NCI-H1417 (cell line): ENCODE data around the gene DDX52.
"Not testable (repeated sequence)": the region's sequence is repeated elsewhere in the genome, so short reads cannot be mapped to it uniquely, and the experiment has no call there.

Experiments used
- DNase-seq, 3 experiments: peaks; one replicate each; lab custom pipeline; 2025; lab: John Stamatoyannopoulos, UW

Gene DDX52, protein sequence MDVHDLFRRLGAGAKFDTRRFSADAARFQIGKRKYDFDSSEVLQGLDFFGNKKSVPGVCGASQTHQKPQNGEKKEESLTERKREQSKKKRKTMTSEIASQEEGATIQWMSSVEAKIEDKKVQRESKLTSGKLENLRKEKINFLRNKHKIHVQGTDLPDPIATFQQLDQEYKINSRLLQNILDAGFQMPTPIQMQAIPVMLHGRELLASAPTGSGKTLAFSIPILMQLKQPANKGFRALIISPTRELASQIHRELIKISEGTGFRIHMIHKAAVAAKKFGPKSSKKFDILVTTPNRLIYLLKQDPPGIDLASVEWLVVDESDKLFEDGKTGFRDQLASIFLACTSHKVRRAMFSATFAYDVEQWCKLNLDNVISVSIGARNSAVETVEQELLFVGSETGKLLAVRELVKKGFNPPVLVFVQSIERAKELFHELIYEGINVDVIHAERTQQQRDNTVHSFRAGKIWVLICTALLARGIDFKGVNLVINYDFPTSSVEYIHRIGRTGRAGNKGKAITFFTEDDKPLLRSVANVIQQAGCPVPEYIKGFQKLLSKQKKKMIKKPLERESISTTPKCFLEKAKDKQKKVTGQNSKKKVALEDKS

GRCh38 chr17:37643118-37643766, at the start of gene DDX52:
Gene DDX52 (minus strand): TSS chr17:37643446. CDS start chr17:37643420, 26 bp downstream.
- DNase-seq, result peak; percentile 90 to 97 (median 91)

DNA sequence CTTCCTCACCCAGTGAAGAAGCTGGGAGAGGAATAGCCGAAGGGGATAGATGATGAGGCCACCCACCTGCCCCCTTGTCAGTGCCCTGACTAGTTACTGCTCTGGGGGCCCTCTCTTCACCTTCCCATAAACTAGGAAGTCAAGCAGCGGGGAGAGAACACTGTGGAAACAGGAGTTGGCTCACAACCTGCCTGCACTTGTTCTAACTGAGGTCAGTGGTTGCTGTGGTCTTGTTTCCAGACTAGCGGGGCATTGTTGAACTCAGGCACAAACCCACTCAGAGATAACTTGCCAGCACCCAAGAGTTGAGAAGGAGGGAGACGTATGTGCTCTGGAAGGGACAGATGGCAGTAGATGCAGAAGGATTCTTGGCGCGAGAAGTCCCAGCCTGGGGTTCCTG, 48.6 kb upstream of the DDX52 start:
- DNase-seq, result no peak

GRCh38 chr17:37689317-37689716, 46.1 kb upstream of the DDX52 start:
- no peak for DNase-seq

- no peak for DNase-seq
Observed at GRCh38 chr17:37683454-37683984, 40.3 kb upstream of the DDX52 start.

DNA sequence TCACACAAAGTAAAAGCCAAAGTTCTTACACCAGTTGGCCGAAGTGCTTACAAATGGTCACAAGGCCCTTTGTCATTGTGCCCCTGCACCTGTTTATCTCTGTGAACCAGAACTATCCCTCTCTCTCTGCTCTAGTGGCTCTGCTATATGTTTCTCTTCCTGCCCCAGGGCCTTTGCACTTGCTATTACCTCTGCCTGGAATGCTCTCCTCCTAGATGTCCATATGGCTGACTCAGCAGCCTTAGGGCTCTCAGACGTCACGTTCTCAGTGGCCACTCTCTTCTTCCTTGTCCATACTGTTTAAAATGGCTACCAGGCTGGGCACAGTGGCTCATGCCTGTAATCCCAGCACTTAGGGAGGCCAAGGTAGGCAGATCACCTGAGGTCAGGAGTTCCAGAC, 38.8 kb upstream of the DDX52 start:
- DNase-seq, result no peak

DNA sequence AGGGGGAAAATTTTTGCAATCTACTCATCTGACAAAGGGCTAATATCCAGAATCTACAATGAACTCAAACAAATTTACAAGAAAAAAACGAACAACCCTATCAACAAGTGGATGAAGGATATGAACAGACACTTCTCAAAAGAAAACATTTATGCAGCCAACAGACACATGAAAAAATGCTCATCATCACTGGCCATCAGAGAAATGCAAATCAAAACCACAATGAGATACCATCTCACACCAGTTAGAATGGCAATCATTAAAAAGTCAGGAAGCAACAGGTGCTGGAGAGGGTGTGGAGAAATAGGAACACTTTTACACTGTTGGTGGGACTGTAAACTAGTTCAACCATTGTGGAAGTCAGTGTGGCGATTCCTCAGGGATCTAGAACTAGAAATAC, 36.7 kb upstream of the DDX52 start:
- not testable (repeated sequence) for DNase-seq

GRCh38 chr17:37678036-37678435, 34.8 kb upstream of the DDX52 start:
- DNase-seq, result no peak

- DNase-seq, result no peak
Observed at GRCh38 chr17:37677021-37677420, 33.8 kb upstream of the DDX52 start.

DNA sequence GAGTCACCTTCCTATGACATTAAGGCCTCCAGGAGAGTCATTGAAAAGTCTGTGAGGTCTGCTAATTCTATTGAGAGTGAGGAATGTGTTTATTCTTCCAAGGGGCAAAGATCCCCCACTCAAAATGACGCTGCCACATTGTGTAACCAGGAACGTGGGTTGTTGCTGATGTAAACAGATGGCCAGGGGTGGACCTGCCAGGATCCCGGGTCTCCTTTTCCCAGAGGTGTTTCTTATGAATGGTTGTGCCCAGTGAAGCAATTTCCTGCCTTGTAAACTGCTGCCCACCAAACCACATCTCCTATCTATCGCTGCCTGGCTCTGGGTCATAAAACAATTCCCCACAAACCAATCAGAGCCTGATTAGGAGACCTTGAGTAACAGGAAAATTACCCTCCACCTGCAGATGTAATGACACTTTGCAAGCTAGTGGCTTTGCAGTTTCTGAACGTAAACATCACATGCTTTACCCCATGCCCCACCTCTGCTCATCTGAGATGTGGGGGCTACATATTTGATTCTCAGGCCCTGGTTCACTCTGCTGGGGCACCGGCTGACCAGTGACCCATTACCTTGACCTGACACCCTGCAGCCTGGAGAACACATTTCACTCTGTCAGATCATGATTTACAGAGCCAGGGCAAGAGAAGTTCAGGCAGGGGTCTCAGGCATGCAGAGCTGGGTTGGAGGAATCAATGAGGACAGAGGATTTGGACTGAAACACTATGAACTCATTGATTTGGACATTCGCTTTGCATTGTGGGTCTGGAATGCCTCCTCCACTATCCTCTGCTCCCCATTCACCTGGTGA, 33.1 kb upstream of the DDX52 start:
- peak in 1 of 3 experiments; percentile 16 for DNase-seq

DNA sequence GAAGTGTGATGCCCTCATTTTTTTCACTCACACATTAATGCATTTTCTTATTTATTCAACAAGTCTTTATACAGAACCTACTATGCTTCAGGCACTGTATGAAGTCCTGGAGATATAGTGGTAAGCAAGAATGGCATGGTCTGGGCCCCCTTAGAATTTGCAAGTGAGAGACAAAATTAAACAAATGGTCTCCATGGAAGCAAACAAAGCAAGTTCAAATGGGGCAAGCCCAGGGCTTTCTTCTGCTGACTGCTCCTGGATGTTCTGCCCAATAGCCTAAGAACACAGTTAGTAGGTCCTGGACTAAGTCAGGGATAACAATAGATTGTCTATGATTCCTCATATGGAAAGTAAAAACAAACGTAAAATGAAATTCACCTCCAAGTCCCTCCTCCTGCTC, 31.3 kb upstream of the DDX52 start:
- DNase-seq, result no peak

DNA sequence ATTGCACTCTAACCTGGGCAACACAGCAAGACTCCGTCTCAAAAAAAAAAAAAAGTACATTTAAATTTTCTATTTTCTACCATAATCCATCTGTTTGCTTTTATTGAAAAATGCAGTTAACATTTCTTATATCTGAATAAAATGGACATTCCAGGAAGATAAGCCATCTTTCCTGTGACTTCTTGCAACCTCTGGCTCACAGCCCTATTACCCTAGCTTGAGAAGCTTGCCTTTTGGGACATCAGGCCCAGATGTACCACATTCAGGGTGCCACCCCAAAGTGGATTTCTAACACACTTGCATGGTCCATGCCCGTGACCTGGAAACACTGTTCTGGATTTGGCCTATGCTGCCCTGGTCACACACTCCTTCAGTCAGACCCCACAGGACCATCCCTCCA, 30.1 kb upstream of the DDX52 start:
- DNase-seq, result no peak

DNA sequence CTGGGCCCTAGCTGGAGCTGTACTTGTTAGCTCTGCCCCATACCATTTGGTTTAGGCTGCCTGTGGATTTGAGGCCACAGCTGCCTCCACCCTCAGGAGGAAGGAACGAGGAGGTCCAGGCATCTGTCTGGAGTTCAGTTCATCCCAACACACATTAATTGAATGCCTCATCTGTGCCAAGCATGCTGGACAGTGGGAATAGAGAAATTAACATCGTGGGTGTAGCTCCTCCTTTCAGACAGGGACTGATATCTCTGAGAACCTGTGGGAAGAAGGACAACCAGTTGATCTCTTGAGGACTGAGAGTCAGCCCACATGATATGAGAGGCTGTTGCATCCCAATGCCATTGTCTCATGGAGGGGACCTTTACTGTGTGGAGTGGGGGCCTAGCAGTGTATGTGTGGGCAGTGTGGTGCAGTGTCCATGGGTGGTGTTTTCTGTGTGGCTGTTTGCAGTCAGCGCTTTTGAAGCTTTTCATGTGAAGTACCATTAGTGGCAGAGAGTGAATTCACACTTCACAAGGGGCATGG, 29.4 kb upstream of the DDX52 start:
- no peak for DNase-seq

DNA sequence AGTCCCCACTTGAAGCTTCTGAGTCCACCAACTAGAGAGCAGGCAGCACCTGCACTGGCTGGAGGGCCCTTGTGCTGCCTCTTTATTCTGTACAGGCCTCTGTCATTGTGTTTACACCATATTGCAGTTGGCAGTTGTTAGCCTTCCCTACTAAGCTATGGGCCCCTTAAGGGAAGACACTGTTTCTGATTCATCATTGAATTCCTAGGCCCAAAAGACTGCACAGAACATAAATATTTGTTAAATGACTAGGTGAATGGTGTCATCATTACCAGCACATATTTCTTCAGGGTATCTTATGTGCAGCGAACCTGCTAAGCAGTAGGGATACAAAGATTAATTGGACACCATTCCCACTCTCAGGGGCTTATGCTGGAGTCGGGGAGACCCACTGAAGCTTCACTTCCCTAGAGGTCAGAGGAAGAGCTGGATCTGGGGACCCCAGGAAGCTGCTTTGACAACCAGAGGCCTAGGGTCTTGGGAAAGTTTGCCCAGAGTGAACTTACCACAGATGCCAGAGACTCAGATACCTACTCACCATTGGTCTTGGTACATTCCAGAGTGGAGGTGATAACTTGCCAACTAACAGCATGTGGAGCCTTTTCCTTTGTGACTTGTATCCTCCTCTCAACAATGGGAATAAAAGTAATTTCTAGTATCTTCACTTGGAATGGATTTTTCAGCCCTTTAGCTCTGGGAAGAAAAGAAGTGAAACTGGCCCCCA, 28.7 kb upstream of the DDX52 start:
- peak in 1 of 3 experiments; percentile 85 for DNase-seq

DNA sequence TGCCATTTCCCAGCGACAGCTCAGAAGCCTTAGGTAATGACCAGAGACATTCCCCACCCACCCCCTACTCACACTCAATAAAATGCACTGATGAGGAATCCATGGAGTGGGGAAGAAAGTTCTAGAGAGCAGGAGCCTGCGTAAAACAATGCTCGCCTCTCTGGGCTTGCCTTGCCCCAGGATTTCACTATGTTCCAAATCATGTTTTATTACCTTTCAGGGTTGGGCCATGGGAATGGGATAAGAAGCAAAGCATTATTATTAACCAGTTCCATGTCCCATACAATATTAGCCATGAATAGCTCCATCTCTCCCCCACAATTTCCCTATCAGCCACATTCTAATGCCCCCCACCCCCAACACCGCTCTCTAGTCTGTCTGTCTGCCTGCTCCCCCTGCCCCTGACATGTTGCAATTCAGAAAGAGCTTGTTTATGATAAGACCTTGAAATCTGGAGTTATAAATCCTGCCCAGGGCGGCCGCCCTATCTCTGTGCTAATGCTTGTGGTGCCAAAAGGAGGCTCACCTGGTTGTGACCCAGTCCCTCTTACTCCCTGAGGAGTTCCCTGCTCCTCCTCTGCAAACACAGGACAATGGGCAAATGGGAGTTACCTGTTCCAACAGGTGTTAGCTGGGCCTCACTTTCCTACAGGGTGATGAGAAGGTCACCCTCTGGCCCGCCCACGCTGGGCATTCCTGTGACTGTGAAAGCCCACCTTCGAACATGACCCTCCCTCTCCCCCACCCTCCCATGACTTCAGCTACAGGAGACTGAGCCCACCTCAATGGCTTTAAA, 28.0 kb upstream of the DDX52 start:
- DNase-seq, result peak in 1 of 3 experiments; percentile 85

DNA sequence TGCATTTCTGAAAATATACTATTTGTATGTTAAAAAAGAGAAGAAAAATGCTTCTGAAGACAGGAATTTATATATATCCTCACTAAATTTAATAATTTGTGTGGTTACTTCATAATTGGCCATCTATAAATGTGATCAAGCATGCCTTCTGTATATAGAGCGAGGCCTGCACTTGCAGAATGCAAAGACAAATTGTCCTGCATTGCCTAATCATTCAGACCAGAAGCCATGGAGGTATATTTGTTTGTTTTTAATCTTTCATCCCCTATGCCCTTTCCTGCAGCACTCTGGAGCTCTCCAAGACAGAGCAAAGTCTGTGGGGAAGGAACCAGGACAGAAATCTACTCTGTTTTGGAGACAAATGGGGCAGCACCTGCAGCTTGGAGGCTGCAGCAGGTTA, 23.8 kb upstream of the DDX52 start:
- no peak for DNase-seq

GRCh38 chr17:37664214-37664613, 21.0 kb upstream of the DDX52 start:
- DNase-seq, result no peak

- DNase-seq, result no peak
Observed at GRCh38 chr17:37662353-37662752, 19.1 kb upstream of the DDX52 start.

- DNase-seq, result peak in 1 of 3 experiments; percentile 25
Observed at GRCh38 chr17:37661400-37662014, 18.3 kb upstream of the DDX52 start.

DNA sequence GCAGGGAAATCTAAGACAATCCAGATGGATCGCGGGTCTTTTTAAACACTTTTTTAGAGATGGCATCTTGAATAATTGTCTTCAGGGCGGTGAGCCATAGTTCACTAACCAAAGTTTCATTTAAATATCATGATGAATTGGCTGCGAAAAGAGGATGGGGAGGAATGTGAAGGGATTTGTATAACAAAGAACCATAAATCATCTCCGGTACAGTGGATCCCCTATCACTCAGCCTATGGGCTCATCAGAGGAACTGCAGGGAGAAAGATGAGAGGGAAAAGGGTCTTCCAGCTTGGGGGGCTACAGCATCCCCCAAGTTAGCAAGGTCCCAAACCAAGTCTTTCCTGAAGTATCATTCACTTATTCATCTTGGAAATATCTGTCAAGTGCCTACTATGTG, 16.7 kb upstream of the DDX52 start:
- DNase-seq, result no peak

DNA sequence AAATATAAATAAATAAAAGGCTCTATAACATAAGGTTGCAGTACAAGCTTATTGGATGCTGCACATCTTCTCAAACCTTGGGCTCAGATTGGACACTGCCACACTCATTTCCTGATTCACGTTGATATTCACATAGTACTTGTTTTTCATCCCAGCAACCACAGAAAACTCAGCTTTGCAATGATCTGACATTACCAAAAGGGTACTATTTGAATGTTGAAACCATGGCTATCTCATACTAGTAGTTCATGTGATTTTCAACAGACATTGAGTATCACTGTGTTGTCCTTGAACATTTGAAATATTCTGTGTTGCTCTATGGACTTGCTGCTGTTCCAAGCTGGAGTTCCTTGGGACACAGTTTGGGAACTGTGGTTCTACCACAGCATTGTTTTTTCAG, 14.0 kb upstream of the DDX52 start:
- no peak for DNase-seq
